Heart left ventricle (tissue), 13 donors: ENCODE results near the gene C1QBP.

Experiments used
- POLR2A ChIP-seq, 2 donors: fragments of 450-650 bp; IDR thresholded peaks; one replicate each; pipeline ENCODE4 v1.6.1; 2017; ENCODE audit warnings: antibody characterized with exemption in 2 of 2, mild to moderate bottlenecking in 2 of 2, moderate library complexity in 2 of 2
- TF ChIP-seq, protein P1 (sequence below), 12 donors: fragments of 200-600 bp; sonication (generic) in 4 of 12; IDR thresholded peaks; one replicate each; pipeline versions ENCODE4 v1.5.0 to v1.8.0; 2018 to 2022; ENCODE audit warnings: antibody characterized with exemption in 12 of 12, mild to moderate bottlenecking in 5 of 12
- donor health status: ischemic (EF 13 %, LVEDD 7.1; RV severe dilation, severe dysfunction).
- donor health status: DM: no; HTN: yes; CAD: no.
- donor health status: DM: no; HTN: no; CAD: no.
- donor health status: ischemic (EF 25% LVEDD 6.9; RV normal size, moderate dysfunction).
- donor health status: ischemic (EF 25% LVEDD 5.7; RV mildly dilated, moderate dysfunction).
- donor health status: ischemic (EF 35%, LVEDD 5.7; RV mildly dilated, moderate dysfunction).
- donor health status: nonischemic (EF 11% LVEDD 7.7; RV severe dilation, severe dysfunction).
- donor health status: DM: yes; HTN: yes; CAD: no.
- donor health status: PGD.
- donor health status: ischemic (EF 29% LVEDD 5.4; RV normal size, mild dysfunction).
- donor health status: nonischemic (EF 23%, LVEDD 6.1; RV moderate dilation, normal function).

DNA sequence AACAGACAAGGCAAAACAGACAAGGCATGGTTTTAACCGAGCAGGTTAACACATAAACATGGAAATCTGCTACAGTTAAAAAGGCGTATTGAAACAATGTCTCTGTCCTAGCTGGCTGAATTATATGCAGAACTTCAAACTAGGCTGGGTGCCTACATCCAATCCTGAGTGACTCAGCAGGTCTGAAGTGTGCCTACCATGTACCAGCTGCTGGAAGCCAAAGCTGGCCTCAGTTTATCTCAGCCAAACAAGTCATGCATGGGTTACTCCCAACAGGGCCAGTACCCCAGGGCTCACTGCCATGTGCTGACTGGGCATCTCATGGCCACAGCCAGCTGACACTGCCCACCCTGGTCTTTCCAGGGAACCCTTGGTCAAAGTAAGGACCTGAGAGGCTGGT is 4.0 kb downstream of the C1QBP start:
- TF ChIP-seq, protein P1, sequence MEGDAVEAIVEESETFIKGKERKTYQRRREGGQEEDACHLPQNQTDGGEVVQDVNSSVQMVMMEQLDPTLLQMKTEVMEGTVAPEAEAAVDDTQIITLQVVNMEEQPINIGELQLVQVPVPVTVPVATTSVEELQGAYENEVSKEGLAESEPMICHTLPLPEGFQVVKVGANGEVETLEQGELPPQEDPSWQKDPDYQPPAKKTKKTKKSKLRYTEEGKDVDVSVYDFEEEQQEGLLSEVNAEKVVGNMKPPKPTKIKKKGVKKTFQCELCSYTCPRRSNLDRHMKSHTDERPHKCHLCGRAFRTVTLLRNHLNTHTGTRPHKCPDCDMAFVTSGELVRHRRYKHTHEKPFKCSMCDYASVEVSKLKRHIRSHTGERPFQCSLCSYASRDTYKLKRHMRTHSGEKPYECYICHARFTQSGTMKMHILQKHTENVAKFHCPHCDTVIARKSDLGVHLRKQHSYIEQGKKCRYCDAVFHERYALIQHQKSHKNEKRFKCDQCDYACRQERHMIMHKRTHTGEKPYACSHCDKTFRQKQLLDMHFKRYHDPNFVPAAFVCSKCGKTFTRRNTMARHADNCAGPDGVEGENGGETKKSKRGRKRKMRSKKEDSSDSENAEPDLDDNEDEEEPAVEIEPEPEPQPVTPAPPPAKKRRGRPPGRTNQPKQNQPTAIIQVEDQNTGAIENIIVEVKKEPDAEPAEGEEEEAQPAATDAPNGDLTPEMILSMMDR (IDR thresholded peaks at IDR 0.05): no peak
- TF ChIP-seq POLR2A (IDR thresholded peaks at IDR 0.05): no peak
